TTC549 (cell line): ENCODE measurements around the gene NAGK.
"Not testable (repeated sequence)": the region's sequence is repeated elsewhere in the genome, so short reads cannot be mapped to it uniquely, and the experiment has no call there.

ENCODE experiments used
- FAIRE-seq: peaks from 2 replicates; lab custom pipeline; 2012; peaks lifted over from hg19 to GRCh38; lab: Jason Lieb, UNC

Gene NAGK

DNA sequence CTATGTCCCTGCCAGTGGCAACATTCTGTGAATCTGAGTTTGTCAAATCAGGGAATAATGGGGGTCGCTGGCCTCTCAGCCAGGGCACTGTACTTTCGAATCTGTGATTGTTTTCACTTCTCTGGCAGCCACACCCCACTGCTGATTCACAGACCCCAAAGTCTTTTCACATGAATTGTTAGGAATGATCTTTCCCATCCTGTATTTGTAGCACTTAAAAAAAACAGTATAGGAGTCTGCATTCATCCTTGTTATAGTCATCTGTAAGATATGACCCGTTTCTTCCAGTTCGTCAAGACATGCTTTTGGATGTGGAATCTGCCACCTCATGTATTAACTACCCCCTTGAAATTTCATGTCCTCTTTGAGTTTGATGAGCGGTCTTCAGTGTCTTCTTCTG is 928 bp downstream of the NAGK start:
- no peak for FAIRE-seq

DNA sequence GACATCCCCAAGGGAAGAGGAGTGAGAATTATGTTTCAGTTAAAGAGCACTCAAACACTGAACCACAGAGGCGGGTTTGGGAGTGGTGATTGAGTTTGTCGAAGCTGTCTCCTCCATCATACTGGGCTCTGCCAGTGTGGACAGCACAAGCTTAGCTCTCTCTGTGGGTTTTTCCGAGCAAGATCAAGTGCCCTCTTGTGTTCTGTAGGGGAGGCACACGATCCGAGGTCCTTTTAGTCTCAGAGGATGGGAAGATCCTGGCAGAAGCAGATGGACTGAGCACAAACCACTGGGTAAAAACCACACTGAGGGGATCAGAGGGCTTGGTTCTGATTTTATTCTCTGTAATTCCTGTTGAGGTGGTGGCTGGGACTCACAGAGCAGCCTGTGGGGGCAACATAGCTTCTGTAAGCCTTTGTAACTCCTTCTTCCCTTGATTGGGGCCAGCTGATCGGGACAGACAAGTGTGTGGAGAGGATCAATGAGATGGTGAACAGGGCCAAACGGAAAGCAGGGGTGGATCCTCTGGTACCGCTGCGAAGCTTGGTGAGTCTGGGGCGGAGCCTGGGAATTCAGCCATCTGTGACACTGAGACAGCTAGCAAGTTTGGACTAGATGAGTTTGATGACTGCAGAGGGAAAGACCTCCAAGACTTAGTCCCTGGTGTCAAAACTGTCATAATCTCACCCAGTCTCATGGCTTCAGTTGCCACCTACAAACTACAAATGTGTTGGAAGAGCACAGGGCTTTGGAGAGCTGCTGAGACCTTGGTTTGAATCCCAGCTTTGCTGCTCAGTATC is 2.0 kb downstream of the NAGK start:
- FAIRE-seq = no peak

DNA sequence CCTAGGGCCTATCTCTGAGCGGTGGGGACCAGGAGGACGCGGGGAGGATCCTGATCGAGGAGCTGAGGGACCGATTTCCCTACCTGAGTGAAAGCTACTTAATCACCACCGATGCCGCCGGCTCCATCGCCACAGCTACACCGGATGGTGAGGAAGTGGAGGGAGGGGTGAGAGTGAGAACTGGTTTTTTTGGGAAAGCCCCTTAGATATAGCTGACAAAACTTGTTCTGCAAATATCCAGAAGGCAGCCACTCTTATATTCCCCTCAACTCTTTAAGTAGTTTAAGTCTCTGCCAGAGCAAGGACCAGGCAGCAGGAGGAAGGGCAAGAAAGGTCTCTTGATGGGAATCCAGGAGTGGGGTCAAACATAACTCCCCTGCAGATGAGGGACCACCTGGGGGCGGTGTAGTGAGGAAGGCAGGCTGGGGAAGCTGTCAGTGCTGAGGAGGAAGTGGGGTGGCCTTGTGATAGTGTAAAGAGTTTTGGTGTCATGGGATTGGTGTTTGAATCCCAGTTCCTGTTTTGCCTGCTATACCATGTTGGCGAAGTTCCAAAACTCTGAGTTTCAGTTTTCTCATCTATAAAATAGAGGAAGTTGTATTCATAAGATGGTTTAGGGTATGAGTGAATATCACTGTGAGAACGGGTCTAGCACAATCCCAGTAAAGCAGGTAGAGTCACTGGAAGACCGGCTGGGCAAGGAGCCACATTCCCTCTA is 3.4 kb downstream of the NAGK start:
- no peak for FAIRE-seq

- no peak for FAIRE-seq
These were observed 4.0 kb downstream of the NAGK start for GRCh38 chr2:71072492-71072891.

DNA sequence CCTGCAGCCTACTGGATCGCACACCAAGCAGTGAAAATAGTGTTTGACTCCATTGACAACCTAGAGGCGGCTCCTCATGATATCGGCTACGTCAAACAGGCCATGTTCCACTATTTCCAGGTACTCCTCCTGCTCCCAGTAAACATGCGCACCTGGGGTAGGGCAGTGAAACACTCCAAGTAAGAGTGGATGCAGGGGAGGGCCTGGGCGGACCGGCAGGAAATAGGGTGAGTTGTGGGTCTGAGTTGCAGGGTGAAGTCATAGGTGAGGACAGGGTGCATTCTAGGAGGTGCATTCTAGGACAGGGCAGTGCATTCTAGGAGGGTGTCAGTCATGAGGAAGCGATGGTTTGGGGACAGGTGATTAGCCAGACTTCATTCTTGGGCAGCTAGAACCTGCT is 5.0 kb downstream of the NAGK start:
- no peak for FAIRE-seq

DNA sequence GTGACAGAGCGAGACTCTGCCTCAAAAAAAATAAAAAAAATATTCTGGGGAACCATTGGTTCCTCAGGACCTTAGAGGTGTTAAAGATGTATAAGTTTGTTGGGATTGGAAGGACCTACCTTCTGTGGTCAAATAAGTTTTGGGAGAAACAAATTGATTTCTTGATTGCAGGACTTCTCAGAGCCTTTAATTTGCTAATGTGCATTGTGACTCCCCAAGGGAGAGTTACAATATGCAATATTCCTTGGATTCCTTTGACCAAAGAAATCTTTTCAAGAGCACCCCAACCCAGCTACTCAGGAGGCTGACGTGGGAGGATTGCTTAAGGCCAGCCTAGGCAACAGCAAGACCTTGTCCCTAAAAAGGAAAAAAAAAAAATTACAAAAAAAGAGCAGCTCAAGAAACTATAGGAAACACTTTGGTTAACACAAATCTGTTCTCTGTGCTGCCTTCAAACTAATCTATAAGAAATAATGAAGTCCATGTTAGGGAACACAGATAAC is 6.5 kb downstream of the NAGK start:
- FAIRE-seq = no peak

GRCh38 chr2:71078624-71079023 is 10.2 kb downstream of the NAGK start:
- FAIRE-seq = no peak

GRCh38 chr2:71082402-71083252 is 14.2 kb downstream of the NAGK start:
- no peak for FAIRE-seq

GRCh38 chr2:71083297-71083696 is 14.8 kb downstream of the NAGK start:
- FAIRE-seq = not testable (repeated sequence)

DNA sequence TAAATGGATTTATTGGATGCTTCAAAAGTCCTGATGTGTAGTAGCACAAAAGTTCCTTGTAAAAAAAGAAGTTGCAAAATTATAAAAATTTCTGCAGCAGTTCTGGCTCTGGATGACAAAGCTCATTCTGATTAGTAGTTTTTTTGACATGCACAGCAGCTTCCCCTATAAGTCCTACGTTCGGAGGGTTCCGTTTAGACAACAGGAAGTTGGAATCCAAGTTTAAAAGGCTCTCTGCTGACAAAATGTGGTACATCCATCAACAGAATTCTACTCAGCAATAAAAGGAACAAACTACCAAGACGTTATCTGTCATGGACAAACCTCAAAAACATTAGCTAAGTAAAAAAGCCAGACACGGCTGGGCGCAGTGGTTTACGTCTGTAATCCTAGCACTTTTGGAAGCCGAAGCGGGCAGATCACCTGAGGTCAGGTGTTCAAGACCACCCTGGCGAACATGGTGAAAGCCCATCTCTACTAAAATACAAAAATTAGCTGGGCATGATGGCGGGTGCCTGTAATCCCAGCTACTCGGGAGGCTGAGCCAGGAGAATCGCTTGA is 15.4 kb downstream of the NAGK start:
- FAIRE-seq = not testable (repeated sequence)

GRCh38 chr2:71085325-71086003 is 17.0 kb downstream of the NAGK start:
- FAIRE-seq = not testable (repeated sequence)

GRCh38 chr2:71089475-71089874 is 21.0 kb downstream of the NAGK start:
- FAIRE-seq = not testable (repeated sequence)

GRCh38 chr2:71091808-71092207 is 23.4 kb downstream of the NAGK start:
- not testable (repeated sequence) for FAIRE-seq

- FAIRE-seq = not testable (repeated sequence)
These were observed 24.2 kb downstream of the NAGK start for GRCh38 chr2:71092491-71093260.

- FAIRE-seq = peak; percentile 95
These were observed 31.9 kb downstream of the NAGK start for GRCh38 chr2:71100195-71100964.

- no peak for FAIRE-seq
These were observed 33.2 kb downstream of the NAGK start for GRCh38 chr2:71101656-71102055.

DNA sequence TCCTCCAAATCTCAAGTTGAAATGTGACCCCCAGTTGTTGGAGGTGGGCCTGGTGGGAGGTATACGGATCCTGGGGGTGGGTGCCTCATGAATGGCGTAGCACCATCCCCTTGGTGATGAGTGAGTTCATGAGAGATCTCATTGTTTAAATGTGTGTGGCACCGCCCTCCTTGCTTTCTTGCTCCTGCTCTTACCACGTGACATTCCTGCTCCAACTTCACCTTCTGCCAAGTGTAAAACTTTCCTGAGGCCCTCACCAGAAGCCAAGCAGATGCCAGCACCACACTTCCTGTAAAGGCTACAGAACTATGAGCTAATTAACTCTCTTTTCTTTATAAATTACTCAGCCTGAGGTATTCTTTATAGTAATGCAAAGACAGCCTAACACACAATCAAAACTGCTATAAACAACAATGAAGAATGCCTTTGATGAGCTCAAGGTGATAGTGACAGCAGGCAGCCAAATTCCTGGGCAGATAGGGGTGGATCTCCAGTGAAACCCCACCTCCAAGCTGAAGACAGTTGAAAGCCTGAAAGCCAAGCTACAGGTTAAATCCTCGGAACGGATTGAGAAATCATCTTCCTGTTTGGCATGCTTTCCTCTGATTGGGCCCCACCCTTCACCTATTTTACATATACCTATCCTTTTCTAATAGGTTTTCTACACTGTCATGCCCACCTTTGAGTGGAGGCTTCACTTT is 34.7 kb downstream of the NAGK start:
- no peak for FAIRE-seq

DNA sequence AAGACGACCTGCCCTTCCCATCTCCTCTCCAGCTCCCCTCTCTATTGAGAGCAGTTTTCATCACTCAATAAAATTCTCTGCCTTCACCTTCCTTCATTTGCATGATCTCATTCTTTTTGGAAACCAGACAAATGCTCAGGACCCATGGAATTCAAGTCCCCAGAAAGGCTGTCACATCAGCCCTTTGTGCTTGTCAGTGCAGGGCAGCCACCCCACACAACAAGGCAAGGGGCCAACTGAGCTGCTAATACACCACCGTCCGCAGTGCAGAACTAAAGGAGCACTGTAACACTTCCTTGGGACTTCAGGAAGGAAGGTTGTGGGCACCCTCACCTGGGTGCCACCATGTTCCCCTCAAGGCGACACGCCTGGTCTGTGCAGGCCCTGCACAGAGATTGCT is 35.4 kb downstream of the NAGK start:
- FAIRE-seq = no peak

DNA sequence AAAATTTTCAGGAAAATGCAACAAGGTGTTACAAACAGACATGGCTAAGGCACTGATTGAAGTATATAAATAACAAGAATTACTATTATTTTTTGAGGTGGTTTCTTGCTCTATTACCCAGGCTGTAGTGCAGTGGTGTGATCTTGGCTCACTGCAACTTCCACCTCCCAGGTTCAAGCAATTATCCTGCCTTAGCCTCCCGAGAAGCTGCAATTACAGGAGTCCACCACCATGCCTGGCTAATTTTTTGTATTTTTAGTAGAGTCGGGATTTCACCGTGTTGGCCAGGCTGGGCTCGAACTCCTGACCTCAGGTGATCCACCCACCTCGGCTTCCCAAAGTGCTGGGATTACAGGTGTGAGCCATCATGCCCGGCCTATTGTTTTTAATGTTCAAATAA is 38.0 kb downstream of the NAGK start:
- FAIRE-seq = not testable (repeated sequence)
